ENCODE data around the gene TMPRSS4. TPM values are rescaled to one million over a fixed set of nuclear protein-coding genes. Genes with fewer than 3 reads are reported as not detected.
A peak's percentile ranks its signal among the peaks of the same experiment; 100 is the strongest.

TMPRSS4 gene
- total and polyA plus RNA-seq, 9 of the 15 experiments (the other 6 are each of a cell fraction or from before 2014, with no cell fraction given): 4.0 to 10.0 (median 5.6) TPM

GRCh38 chr11:118126082-118126838 lies 49.4 kb downstream of the TMPRSS4 start (continued):
- TF ChIP-seq MBD2 (IDR thresholded peaks at IDR 0.05; ENCODE audit: borderline replicate concordance, low read depth): peak; percentile 54; the same call in 1 of the 2 replicates
- TF ChIP-seq ZNF75A (CRISPR knock-in tag; IDR thresholded peaks at IDR 0.05): no peak
- TF ChIP-seq ZNF316 (IDR thresholded peaks at IDR 0.05): peak; percentile 38; the same call in 1 of the 2 replicates
- no peak for TF ChIP-seq RBM22 (IDR thresholded peaks at IDR 0.05; ENCODE audit: low read depth, low read length, poor library complexity, severe bottlenecking)
- no peak for TF ChIP-seq ZC3H4 (CRISPR knock-in tag; IDR thresholded peaks at IDR 0.05; ENCODE audit: borderline replicate concordance)
- TF ChIP-seq TAF9B (IDR thresholded peaks at IDR 0.05; ENCODE audit: partially characterized antibody): no peak
- TF ChIP-seq HDAC8 (tag; IDR thresholded peaks at IDR 0.05): no peak
- no peak for TF ChIP-seq HMGN3 (IDR thresholded peaks at IDR 0.05; ENCODE audit: borderline replicate concordance, extremely low read depth, insufficient read length, low read depth, low read length)
- no peak for TF ChIP-seq CBX2 (IDR thresholded peaks at IDR 0.05; ENCODE audit: insufficient read depth, low read length, poor library complexity, severe bottlenecking)
- no peak for TF ChIP-seq ZNF134 (CRISPR knock-in tag; conservative IDR thresholded peaks at IDR 0.05)
- TF ChIP-seq SAFB (IDR thresholded peaks at IDR 0.05; ENCODE audit: borderline replicate concordance, low read depth, low read length): no peak
- no peak for TF ChIP-seq ZNF280B (CRISPR knock-in tag; IDR thresholded peaks at IDR 0.05)
- TF ChIP-seq ZNF512 (tag; IDR thresholded peaks at IDR 0.05): no peak
- no peak for TF ChIP-seq GABPB1 (CRISPR knock-in tag; IDR thresholded peaks at IDR 0.05)
- no peak for TF ChIP-seq BMI1 (IDR thresholded peaks at IDR 0.05; ENCODE audit: low read length)
- no peak for TF ChIP-seq DEAF1 (CRISPR knock-in tag; IDR thresholded peaks at IDR 0.05)
- no peak for TF ChIP-seq CUX1 (CRISPR knock-in tag; IDR thresholded peaks at IDR 0.05)
- TF ChIP-seq NR2F6 (CRISPR knock-in tag; IDR thresholded peaks at IDR 0.05): 0 out of 2 replicates have a peak, but pooled peaks have one; percentile 22
